Subcutaneous adipose tissue (tissue), 4 donors: ENCODE data around the gene ASPN. TPM values are rescaled to one million over a fixed set of nuclear protein-coding genes. Genes with fewer than 3 reads are reported as not detected.

Experiments
- total RNA-seq, 4 donors: library from RNA; depleted of rRNA; stranded (reverse); fragments of >200 nt; gene quantifications; one replicate each; pipeline ENCODE4 v1.1.0, GENCODE V29; 2016
- TF ChIP-seq, protein P1 (sequence below): fragments of 450-650 bp; IDR thresholded peaks from one replicate; pipeline ENCODE4 v1.5.1; 2016; ENCODE audit warnings: low read depth, mild to moderate bottlenecking, control low read depth, antibody characterized with exemption, moderate library complexity

The ASPN gene
- total RNA-seq, 4 donors from 2014 or later: 6.6 to 18.4 (median 9.8) TPM

DNA sequence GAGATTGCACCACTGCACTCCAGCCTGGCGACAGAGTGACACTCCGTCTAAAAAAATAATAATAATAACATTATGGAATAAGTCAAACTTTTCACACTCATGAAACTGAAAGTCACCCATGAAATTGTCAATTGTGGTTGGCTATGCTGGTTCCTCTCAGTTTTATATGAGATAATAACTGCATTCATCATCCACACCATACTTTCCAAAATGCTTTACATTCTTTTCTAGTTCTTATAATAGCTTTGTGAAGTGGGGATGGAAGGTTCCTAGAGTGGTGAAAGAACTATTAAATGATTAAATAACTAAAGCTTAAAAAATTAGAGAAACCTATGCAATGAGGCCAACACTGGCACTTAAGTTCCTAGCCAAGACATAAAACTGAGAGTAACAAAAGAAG, 12.6 kb upstream of the ASPN start:
- TF ChIP-seq, protein P1, sequence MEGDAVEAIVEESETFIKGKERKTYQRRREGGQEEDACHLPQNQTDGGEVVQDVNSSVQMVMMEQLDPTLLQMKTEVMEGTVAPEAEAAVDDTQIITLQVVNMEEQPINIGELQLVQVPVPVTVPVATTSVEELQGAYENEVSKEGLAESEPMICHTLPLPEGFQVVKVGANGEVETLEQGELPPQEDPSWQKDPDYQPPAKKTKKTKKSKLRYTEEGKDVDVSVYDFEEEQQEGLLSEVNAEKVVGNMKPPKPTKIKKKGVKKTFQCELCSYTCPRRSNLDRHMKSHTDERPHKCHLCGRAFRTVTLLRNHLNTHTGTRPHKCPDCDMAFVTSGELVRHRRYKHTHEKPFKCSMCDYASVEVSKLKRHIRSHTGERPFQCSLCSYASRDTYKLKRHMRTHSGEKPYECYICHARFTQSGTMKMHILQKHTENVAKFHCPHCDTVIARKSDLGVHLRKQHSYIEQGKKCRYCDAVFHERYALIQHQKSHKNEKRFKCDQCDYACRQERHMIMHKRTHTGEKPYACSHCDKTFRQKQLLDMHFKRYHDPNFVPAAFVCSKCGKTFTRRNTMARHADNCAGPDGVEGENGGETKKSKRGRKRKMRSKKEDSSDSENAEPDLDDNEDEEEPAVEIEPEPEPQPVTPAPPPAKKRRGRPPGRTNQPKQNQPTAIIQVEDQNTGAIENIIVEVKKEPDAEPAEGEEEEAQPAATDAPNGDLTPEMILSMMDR: no peak

DNA sequence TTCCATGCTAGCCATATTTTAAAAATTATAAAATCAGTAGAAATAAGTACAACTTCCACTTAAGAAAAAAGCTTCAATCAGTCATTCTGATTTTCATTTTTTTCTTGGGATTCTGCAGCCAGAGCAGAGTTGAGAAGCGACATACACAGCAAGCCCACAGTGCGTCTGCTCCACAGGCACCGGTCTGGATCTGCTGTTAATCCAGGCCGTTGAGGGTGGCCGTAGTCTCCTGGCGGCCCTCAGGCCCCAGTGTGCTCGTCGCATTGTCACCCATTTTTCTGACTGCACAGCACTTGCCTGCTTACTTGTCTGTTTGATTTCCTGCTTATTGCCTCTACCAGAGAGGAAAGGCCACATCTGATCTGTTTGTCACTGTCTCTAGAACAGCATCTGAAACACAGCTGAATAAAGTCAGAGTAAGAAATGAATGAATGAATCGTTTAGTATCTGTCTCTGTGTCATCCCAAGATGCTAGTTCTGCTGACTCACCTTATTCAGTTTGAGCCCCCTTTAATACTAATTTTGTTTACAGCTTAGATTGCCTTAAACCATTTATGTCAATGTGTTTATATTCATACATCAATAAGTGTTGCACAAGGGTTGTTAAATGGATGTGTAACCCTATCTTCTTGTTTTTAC, 11.6 kb upstream of the ASPN start:
- TF ChIP-seq, protein P1: no peak

DNA sequence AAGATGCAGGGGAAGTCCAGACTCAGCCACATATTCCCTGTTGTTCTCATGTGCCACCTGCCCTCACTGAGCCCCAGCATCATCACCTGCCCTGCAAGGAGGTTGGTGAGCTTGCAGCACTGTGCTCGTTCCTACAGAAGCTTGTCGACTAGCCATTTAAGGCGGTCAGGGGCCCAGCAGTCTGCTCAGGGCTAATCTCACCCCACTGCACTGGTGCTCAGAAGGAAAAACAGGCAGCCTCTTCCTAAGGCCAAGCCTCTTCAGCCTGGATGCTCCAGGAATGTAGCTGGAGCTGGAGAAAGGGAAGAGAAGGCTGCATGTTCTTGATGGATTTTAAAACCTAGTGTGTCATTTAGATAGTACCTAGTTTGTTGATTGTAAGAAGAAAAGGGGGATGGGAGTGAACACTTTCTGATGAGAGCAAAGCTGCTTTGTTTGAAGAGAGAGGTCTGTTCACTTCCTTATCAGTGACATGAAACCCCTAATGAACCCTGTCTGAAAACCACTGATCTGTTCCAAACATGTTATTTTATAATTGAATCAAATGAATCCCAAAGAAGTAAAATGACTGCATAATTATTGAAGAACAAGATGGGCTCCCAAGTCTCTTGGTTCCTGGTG, 10.6 kb upstream of the ASPN start:
- TF ChIP-seq, protein P1: no peak

GRCh38 chr9:92488681-92489550, 6.6 kb upstream of the ASPN start:
- TF ChIP-seq, protein P1: no peak

DNA sequence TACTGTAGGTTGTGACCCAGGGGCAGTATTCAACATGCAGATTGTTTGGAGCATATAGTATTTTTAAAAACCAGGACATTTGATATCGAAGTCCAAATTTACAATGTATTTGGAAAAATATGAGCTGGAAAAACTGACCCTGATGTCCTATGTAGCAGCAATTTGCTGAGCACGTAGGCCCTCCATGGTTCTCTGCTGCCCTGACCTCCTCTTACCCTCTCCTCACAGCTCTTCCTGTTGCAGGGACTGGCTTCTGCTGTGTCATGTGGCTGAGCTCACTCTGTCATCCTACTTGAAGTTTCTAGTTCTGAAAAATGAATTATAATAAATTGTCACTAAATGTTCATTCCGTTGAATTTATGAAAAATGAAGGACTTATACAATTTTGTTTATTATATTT, 4.1 kb upstream of the ASPN start:
- TF ChIP-seq, protein P1: no peak

GRCh38 chr9:92484563-92484962, 2.3 kb upstream of the ASPN start:
- TF ChIP-seq, protein P1: no peak
